Measurements from ENCODE around the gene AP1M1.

AP1M1 gene

GRCh38 chr19:16199275-16199932, 1.7 kb downstream of the AP1M1 start:
- no peaks in the 10 kb centered on the region for H3K27me3 ChIP-seq (replicated peaks)
- in situ Hi-C loops (cut with HindIII; ENCODE audit: low pct_ligation_motif_present, low sequenced_read_pairs), result no loop called here
- peak overlapping the region; percentile 1 for H3K4me3 ChIP-seq (ENCODE audit: low read depth, low read length)
- no peak overlapping the region for H3K27ac ChIP-seq
- peaks cover 26% of the 10 kb centered on the region for H3K36me3 ChIP-seq (replicated peaks)
- TF ChIP-seq CTCF (IDR thresholded peaks at IDR 0.05; ENCODE audit: low read depth, low read length, missing control alignments), result no peak
- DNase-seq, result no peak

- H3K27me3 ChIP-seq (replicated peaks), result no peaks in the 10 kb centered on the region
- in situ Hi-C loops (cut with HindIII; ENCODE audit: low pct_ligation_motif_present, low sequenced_read_pairs), result no loop called here
- TF ChIP-seq CTCF (IDR thresholded peaks at IDR 0.05; ENCODE audit: low read depth, low read length, missing control alignments), result no peak
- DNase-seq, result no peak
- no peak overlapping the region for H3K27ac ChIP-seq
- H3K36me3 ChIP-seq (replicated peaks), result peaks cover 32% of the 10 kb centered on the region
- no peak overlapping the region for H3K4me3 ChIP-seq (ENCODE audit: low read depth, low read length)
These were observed 2.6 kb downstream of the AP1M1 start for GRCh38 chr19:16200038-16201010.

GRCh38 chr19:16201011-16201391, 3.3 kb downstream of the AP1M1 start:
- H3K36me3 ChIP-seq (replicated peaks), result peaks cover 37% of the 10 kb centered on the region
- no peak overlapping the region for H3K27ac ChIP-seq
- DNase-seq, result no peak
- no peaks in the 10 kb centered on the region for H3K27me3 ChIP-seq (replicated peaks)
- no peak for TF ChIP-seq CTCF (IDR thresholded peaks at IDR 0.05; ENCODE audit: low read depth, low read length, missing control alignments)
- no peak overlapping the region for H3K4me3 ChIP-seq (ENCODE audit: low read depth, low read length)
- in situ Hi-C loops (cut with HindIII; ENCODE audit: low pct_ligation_motif_present, low sequenced_read_pairs), result no loop called here

GRCh38 chr19:16202320-16203255, 4.9 kb downstream of the AP1M1 start:
- Histone ChIP-seq H3K4me3 (ENCODE audit: low read depth, low read length) (no peak overlapping the region), H3K36me3 (replicated peaks) (peaks cover 47% of the 10 kb centered on the region), H3K27ac (no peak overlapping the region), H3K27me3 (replicated peaks) (no peaks in the 10 kb centered on the region)
- no peak for DNase-seq
- TF ChIP-seq CTCF (IDR thresholded peaks at IDR 0.05; ENCODE audit: low read depth, low read length, missing control alignments), result no peak
- in situ Hi-C loops (cut with HindIII; ENCODE audit: low pct_ligation_motif_present, low sequenced_read_pairs), result no loop called here

- no peak for TF ChIP-seq CTCF (IDR thresholded peaks at IDR 0.05; ENCODE audit: low read depth, low read length, missing control alignments)
- DNase-seq, result no peak
- peaks cover 55% of the 10 kb centered on the region for H3K36me3 ChIP-seq (replicated peaks)
- no peak overlapping the region for H3K4me3 ChIP-seq (ENCODE audit: low read depth, low read length)
- H3K27ac ChIP-seq, result no peak overlapping the region
- in situ Hi-C loops (cut with HindIII; ENCODE audit: low pct_ligation_motif_present, low sequenced_read_pairs), result no loop called here
- H3K27me3 ChIP-seq (replicated peaks), result no peaks in the 10 kb centered on the region
These were observed 5.7 kb downstream of the AP1M1 start for GRCh38 chr19:16203256-16204004.
